B cell (primary cell): ENCODE measurements around the gene BRWD1. TPM values are rescaled to one million over a fixed set of nuclear protein-coding genes. Genes with fewer than 3 reads are reported as not detected.
"Not testable (repeated sequence)": the region's sequence is repeated elsewhere in the genome, so short reads cannot be mapped to it uniquely, and the experiment has no call there.

ENCODE experiments used
- ATAC-seq: fragments of 200-7000 bp; cut with Tn5 transposase; one replicate; pipeline ENCODE4 v1.10.0; 2021; ENCODE audit warnings: low read depth, mild to moderate bottlenecking, moderate number of reproducible peaks, moderate library complexity
- CTCF ChIA-PET: fragments of 350-600 bp; sonication (Branson Sonifier 250); formaldehyde crosslinking; loops from one replicate; lab custom pipeline; 2021; ENCODE audit warnings: antibody characterized with exemption, inconsistent platforms; lab: Charles Lee
- POLR2A ChIA-PET: fragments of 350-600 bp; sonication (Branson Sonifier 250); formaldehyde crosslinking; loops from one replicate; lab custom pipeline; 2021; ENCODE audit warnings: antibody characterized with exemption; lab: Charles Lee
- DNase-seq: peaks from one replicate; pipeline ENCODE4 v3.0.0; 2013
- H2AFZ ChIP-seq: 2 replicates; pipeline ENCODE4 v1.6.1; 2012; ENCODE audit warnings: mild to moderate bottlenecking, low read depth, low read length; ENCODE audit not compliant: insufficient read depth, poor library complexity, severe bottlenecking
- H3K27ac ChIP-seq, 2 donors: 1 replicate in 1 of 2; 2 replicates in 1 of 2; pipeline ENCODE4 v1.5.1; 2012 to 2013; ENCODE audit warnings: low read length in 2 of 2, mild to moderate bottlenecking in 2 of 2, moderate library complexity in 1 of 2
- H3K27me3 ChIP-seq, 4 experiments: fragments of 200-600 bp in 1 of 4; sonication (generic) in 1 of 4; replicated peaks in 1 of 4; 1 replicate in 2 of 4; 2 replicates in 2 of 4; pipeline versions ENCODE4 v1.6.1 to v1.7.0; 2013 to 2016; ENCODE audit warnings: low read length in 3 of 4, mild to moderate bottlenecking in 2 of 4, mixed read lengths in 1 of 4, moderate library complexity in 1 of 4; ENCODE audit not compliant: insufficient read depth in 4 of 4, control insufficient read depth in 3 of 4; ENCODE audit errors: control extremely low read depth in 1 of 4
- H3K36me3 ChIP-seq, 2 experiments: replicated peaks in 1 of 2; 1 replicate in 1 of 2; 2 replicates in 1 of 2; pipeline versions ENCODE4 v1.6.1 to v1.7.1; 2013; ENCODE audit warnings: low read length in 1 of 2; ENCODE audit not compliant: insufficient read depth in 2 of 2, control insufficient read depth in 1 of 2; ENCODE audit errors: control extremely low read depth in 1 of 2, extremely low read depth in 1 of 2
- H3K4me1 ChIP-seq, 2 donors: fragments of 200-600 bp in 1 of 2; sonication (generic) in 1 of 2; 1 replicate in 1 of 2; 2 replicates in 1 of 2; pipeline versions ENCODE4 v1.5.1 to v1.6.1; 2013 to 2017; ENCODE audit warnings: low read length in 2 of 2; ENCODE audit not compliant: control insufficient read depth in 2 of 2, insufficient read depth in 2 of 2
- H3K4me2 ChIP-seq: replicated peaks from 2 replicates; pipeline ENCODE3; 2012; ENCODE audit warnings: mild to moderate bottlenecking, low read depth, low read length; ENCODE audit not compliant: poor library complexity, severe bottlenecking
- H3K4me3 ChIP-seq, 5 experiments: fragments of 200-600 bp in 1 of 5; sonication (generic) in 1 of 5; 1 replicate in 3 of 5; 2 replicates in 2 of 5; pipeline versions ENCODE4 v1.5.1 to v1.7.0; 2011 to 2016; ENCODE audit warnings: low read length in 4 of 5, mild to moderate bottlenecking in 4 of 5, low read depth in 2 of 5, control low read depth in 1 of 5, moderate library complexity in 1 of 5; ENCODE audit not compliant: insufficient read depth in 1 of 5; ENCODE audit errors: control extremely low read depth in 1 of 5, extremely low read depth in 1 of 5
- H3K79me2 ChIP-seq: fragments of 200-600 bp; sonication (generic); one replicate; pipeline ENCODE4 v1.6.0; 2016; ENCODE audit warnings: low read length; ENCODE audit not compliant: control insufficient read depth, insufficient read depth
- H3K9ac ChIP-seq: fragments of 200-600 bp; sonication (generic); 2 replicates; pipeline ENCODE4 v1.6.1; 2017; ENCODE audit warnings: mild to moderate bottlenecking, low read length, moderate library complexity
- H3K9me3 ChIP-seq, 3 donors: one replicate each; pipeline versions ENCODE4 v1.6.1 to v1.7.1; 2013; ENCODE audit warnings: low read length in 2 of 3; ENCODE audit not compliant: control insufficient read depth in 2 of 3, insufficient read depth in 1 of 3; ENCODE audit errors: control extremely low read depth in 1 of 3
- H4K20me1 ChIP-seq: 2 replicates; pipeline ENCODE4 v1.6.0; 2012; ENCODE audit warnings: mild to moderate bottlenecking, low read length; ENCODE audit not compliant: insufficient read depth, control insufficient read depth, poor library complexity, severe bottlenecking
- H3K27ac Mint-ChIP-seq: one replicate; pipeline ENCODE4 v1.8.0; 2021; ENCODE audit warnings: mixed read lengths
- H3K27me3 Mint-ChIP-seq: one replicate; pipeline ENCODE4 v1.8.0; 2021; ENCODE audit warnings: mixed read lengths
- H3K4me1 Mint-ChIP-seq: one replicate; pipeline ENCODE4 v1.8.0; 2021; ENCODE audit warnings: mixed read lengths
- H3K4me3 Mint-ChIP-seq: one replicate; pipeline ENCODE4 v1.8.0; 2021; ENCODE audit warnings: mixed read lengths
- H3K9me3 Mint-ChIP-seq: one replicate; pipeline ENCODE4 v1.8.0; 2022; ENCODE audit warnings: mixed read lengths; ENCODE audit not compliant: insufficient read depth
- CTCF ChIP-seq: fragments of 200-600 bp; IDR thresholded peaks from one replicate; pipeline ENCODE4 v1.8.0; 2022; ENCODE audit warnings: antibody characterized with exemption, mild to moderate bottlenecking
- EZH2 ChIP-seq: IDR thresholded peaks from 2 replicates; pipeline ENCODE4 v1.6.1; 2012; ENCODE audit warnings: borderline replicate concordance, low read depth, mild to moderate bottlenecking, moderate library complexity, low read length; ENCODE audit not compliant: insufficient read depth, poor library complexity, severe bottlenecking
- WGBS: methylation state at CpG from one replicate; pipeline ENCODE4 v1.1.5; 2013; ENCODE audit warnings: missing lambda C conversion rate; ENCODE audit not compliant: insufficient coverage; 5-methylcytosine and 5-hydroxymethylcytosine counted together
- intact Hi-C: fragments of 100-400 bp; cut with micrococcal nuclease; formaldehyde crosslinking; loops from one replicate; pipeline ENCODE4 v1.10.0; 2022
- polyA plus RNA-seq: library from polyadenylated mRNA; depleted of rRNA; stranded (reverse); fragments of >200 nt; gene quantifications from 2 replicates; pipeline ENCODE4 v1.2.3, GENCODE V29; 2012
- total RNA-seq, 2 donors: library from RNA; stranded (reverse); fragments of 120-200 nt in 1 of 2; gene quantifications; 1 replicate in 1 of 2; 2 replicates in 1 of 2; pipeline versions ENCODE4 v1.2.3 to v1.2.4, GENCODE V29; 2013 to 2022

The BRWD1 gene
- total and polyA plus RNA-seq, 2 donors (not counting 1 experiment from before 2014, with no cell fraction given) = 9.4 to 93.9 TPM

- no peak overlapping the region for H3K9ac ChIP-seq
- 69% methylated on average over 5 of the region's 7 CpGs for WGBS
- no peaks in the 10 kb centered on the region for H3K79me2 ChIP-seq
- Mint-ChIP-seq H3K4me1 (no peaks in the 10 kb centered on the region), H3K4me3 (no peak overlapping the region), H3K27ac (no peak overlapping the region), H3K27me3 (peaks cover 11% of the 10 kb centered on the region), H3K9me3 (peaks cover 5% of the 10 kb centered on the region)
- TF ChIP-seq EZH2 (no peak), CTCF (no peak)
- ChIA-PET CTCF (interaction anchor here (1.1 kb wide), 1 partner anchor 18 kb away, joined by 3 read pairs; no protein-coding TSS in a partner anchor), POLR2A (no interaction called here)
- no peaks in the 10 kb centered on the region for H4K20me1 ChIP-seq
- H3K4me2 ChIP-seq = no peak overlapping the region
- H3K27ac ChIP-seq = no peak overlapping the region
- no peak overlapping the region for H3K4me3 ChIP-seq
- H3K9me3 ChIP-seq = peaks cover 0 to 5% (median 0%) of the 10 kb centered on the region in 3 donors
- H2AFZ ChIP-seq = no peak overlapping the region
- H3K36me3 ChIP-seq = no peaks in the 10 kb centered on the region
- no peaks in the 10 kb centered on the region for H3K27me3 ChIP-seq
- intact Hi-C loops = no loop called here
- H3K4me1 ChIP-seq = no peaks in the 10 kb centered on the region
- DNase-seq (no peak), ATAC-seq (no peak)
These were observed 153.9 kb downstream of the BRWD1 start for GRCh38 chr21:39159342-39160063.

- H4K20me1 ChIP-seq, H3K36me3 ChIP-seq, H3K4me1 Mint-ChIP-seq, H3K27ac ChIP-seq, ATAC-seq, H2AFZ ChIP-seq, H3K27me3 ChIP-seq, H3K27me3 Mint-ChIP-seq, H3K9me3 ChIP-seq, H3K4me3 Mint-ChIP-seq, POLR2A ChIA-PET, H3K9me3 Mint-ChIP-seq, DNase-seq, intact Hi-C loops, H3K9ac ChIP-seq, H3K4me3 ChIP-seq, H3K79me2 ChIP-seq, H3K4me1 ChIP-seq, CTCF ChIA-PET, H3K4me2 ChIP-seq, H3K27ac Mint-ChIP-seq: not testable (repeated sequence)
- 99% methylated on average over 12 of the region's 34 CpGs for WGBS
These were observed 156.2 kb downstream of the BRWD1 start for GRCh38 chr21:39157241-39157640.
